ENCODE measurements around the gene OSBPL3. TPM values are rescaled to one million over a fixed set of nuclear protein-coding genes. Genes with fewer than 3 reads are reported as not detected.

Gene OSBPL3
- total and polyA plus RNA-seq, 8 donors, result 2.0 to 25.0 (median 9.9) TPM

DNA sequence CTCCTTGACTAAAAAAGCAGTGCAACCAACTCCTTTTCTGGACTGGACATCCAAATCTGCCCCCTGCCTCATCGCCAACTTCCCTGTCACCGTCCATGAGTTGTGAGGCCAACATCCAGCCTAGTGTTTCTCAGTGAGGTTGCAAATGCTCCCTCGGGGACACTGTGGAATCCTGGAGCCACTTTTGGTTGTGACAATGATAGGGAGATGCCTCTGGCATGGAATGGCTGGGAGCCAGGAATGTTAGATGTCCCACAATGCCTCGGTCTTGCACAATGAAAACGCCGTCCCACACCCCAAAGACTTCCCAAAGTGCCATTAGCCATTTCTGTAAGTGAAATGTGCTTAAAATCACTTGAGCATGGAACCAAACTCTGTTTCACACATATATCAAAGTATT, 105.2 kb downstream of the OSBPL3 start:
- 84 to 97% (median 91%) methylated on average over 6 of the region's 6 CpGs for WGBS, 5 donors
- no peak for TF ChIP-seq POLR2A (IDR thresholded peaks at IDR 0.05)
- TF ChIP-seq POLR2AphosphoS5 (IDR thresholded peaks at IDR 0.05), result no peak
- TF ChIP-seq, protein P1, sequence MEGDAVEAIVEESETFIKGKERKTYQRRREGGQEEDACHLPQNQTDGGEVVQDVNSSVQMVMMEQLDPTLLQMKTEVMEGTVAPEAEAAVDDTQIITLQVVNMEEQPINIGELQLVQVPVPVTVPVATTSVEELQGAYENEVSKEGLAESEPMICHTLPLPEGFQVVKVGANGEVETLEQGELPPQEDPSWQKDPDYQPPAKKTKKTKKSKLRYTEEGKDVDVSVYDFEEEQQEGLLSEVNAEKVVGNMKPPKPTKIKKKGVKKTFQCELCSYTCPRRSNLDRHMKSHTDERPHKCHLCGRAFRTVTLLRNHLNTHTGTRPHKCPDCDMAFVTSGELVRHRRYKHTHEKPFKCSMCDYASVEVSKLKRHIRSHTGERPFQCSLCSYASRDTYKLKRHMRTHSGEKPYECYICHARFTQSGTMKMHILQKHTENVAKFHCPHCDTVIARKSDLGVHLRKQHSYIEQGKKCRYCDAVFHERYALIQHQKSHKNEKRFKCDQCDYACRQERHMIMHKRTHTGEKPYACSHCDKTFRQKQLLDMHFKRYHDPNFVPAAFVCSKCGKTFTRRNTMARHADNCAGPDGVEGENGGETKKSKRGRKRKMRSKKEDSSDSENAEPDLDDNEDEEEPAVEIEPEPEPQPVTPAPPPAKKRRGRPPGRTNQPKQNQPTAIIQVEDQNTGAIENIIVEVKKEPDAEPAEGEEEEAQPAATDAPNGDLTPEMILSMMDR (IDR thresholded peaks at IDR 0.05), result no peak
- TF ChIP-seq EP300 (IDR thresholded peaks at IDR 0.05), result no peak

DNA sequence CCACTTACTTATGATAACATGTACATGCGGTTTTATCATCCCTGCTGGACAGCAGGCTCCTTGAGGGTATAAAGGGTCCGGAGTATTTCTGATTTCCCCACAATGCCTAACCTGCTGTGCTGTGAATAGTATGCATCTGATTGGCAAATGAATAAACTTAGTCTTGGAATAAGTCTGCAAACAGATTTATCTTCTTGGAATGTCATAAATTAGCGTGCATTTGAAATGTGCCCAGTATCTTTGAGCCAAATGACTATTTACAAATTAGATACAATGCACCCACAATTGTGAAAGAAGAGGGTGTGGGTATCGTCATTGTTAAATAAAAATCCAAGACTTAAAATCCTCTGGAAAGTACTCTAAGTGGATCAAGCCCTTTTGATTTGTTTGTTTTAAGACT, 106.0 kb downstream of the OSBPL3 start:
- intact Hi-C loops (cut with DNase I; ENCODE audit: low total_unique reads), result no loop called here

More for the DNA sequence above, 105.2 kb downstream of the OSBPL3 start:
- no peak for DNase-seq
- Histone ChIP-seq H3K27ac (no peak overlapping the region), H3K4me3 (no peak overlapping the region), H3K27me3 (no peaks in the 10 kb centered on the region), H3K4me1 (no peaks in the 10 kb centered on the region), H3K9me3 (no peaks in the 10 kb centered on the region), H3K36me3 (peaks cover 0 to 9% (median 3%) of the 10 kb centered on the region in 4 donors)
- intact Hi-C loops (cut with DNase I; ENCODE audit: low total_unique reads), result no loop called here

DNA sequence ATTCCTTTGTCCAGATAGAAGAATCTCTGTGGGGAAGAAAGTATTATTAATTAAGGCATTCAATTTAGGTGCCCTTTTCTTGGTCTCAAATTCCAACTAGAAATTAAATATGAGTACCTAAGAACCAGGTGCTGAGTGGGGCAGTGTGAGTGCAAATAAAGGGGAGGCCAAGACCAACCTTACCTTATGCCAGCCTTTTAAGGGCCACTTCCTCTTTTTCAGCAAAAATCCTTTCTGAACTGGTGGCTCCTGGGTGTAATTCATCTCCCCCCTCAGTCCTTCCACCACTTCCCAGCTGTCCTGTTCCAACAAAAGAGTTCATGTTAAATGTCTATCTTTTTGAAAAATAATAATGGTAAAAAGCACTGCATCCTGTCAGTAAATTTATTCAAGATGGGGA, 108.2 kb downstream of the OSBPL3 start:
- no peaks in the 10 kb centered on the region for H3K9me3 ChIP-seq
- TF ChIP-seq EP300 (IDR thresholded peaks at IDR 0.05) (no peak), POLR2AphosphoS5 (IDR thresholded peaks at IDR 0.05) (no peak), POLR2A (IDR thresholded peaks at IDR 0.05) (no peak)
- TF ChIP-seq, protein P1 (IDR thresholded peaks at IDR 0.05), result no peak
- peaks cover 0 to 9% (median 3%) of the 10 kb centered on the region in 4 donors for H3K36me3 ChIP-seq
- H3K4me3 ChIP-seq, result no peak overlapping the region
- intact Hi-C loops (cut with DNase I; ENCODE audit: low total_unique reads), result no loop called here
- no peak overlapping the region for H3K27ac ChIP-seq
- H3K4me1 ChIP-seq, result no peaks in the 10 kb centered on the region
- no peaks in the 10 kb centered on the region for H3K27me3 ChIP-seq
- no peak for DNase-seq

More for the DNA sequence above, 106.0 kb downstream of the OSBPL3 start:
- no peak for TF ChIP-seq EP300 (IDR thresholded peaks at IDR 0.05)
- no peak for TF ChIP-seq POLR2AphosphoS5 (IDR thresholded peaks at IDR 0.05)
- no peak for TF ChIP-seq POLR2A (IDR thresholded peaks at IDR 0.05)
- TF ChIP-seq, protein P1 (IDR thresholded peaks at IDR 0.05), result no peak
- Histone ChIP-seq H3K36me3 (peaks cover 0 to 9% (median 3%) of the 10 kb centered on the region in 4 donors), H3K9me3 (no peaks in the 10 kb centered on the region), H3K27me3 (no peaks in the 10 kb centered on the region), H3K4me3 (no peak overlapping the region), H3K4me1 (no peaks in the 10 kb centered on the region), H3K27ac (no peak overlapping the region)
- DNase-seq, result no peak
- WGBS, 5 donors, result 42 to 59% (median 56%) methylated on average over 4 of the region's 4 CpGs

DNA sequence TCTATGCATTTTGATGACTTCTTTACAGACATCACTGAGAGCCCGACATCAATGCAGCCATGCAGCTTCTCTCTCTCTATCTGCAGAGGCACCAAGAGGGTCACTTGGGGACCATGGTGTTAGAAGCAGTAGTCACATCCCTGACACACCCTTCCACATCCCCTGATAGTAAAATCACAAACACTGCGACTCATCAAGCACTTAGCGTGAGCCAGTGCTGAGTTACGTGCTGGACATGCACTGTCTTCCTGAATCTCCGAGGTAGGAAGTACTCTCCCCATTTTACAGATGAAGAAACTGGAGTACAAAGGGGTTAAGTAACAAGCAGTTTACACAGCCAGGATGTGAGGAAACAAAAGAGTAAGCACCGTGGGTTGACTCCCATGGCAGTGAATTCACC, 109.2 kb downstream of the OSBPL3 start:
- intact Hi-C loops (cut with DNase I; ENCODE audit: low total_unique reads), result no loop called here
- DNase-seq, result no peak
- H3K9me3 ChIP-seq, result no peaks in the 10 kb centered on the region
- TF ChIP-seq POLR2A (IDR thresholded peaks at IDR 0.05) (no peak), POLR2AphosphoS5 (IDR thresholded peaks at IDR 0.05) (no peak), EP300 (IDR thresholded peaks at IDR 0.05) (no peak)
- TF ChIP-seq, protein P1 (IDR thresholded peaks at IDR 0.05), result no peak
- WGBS, 5 donors, result 78 to 90% (median 87%) methylated on average over 6 of the region's 6 CpGs
- H3K27me3 ChIP-seq, result no peaks in the 10 kb centered on the region
- H3K4me3 ChIP-seq, result no peak overlapping the region
- H3K27ac ChIP-seq, result no peak overlapping the region
- peaks cover 0 to 11% (median 5%) of the 10 kb centered on the region in 4 donors for H3K36me3 ChIP-seq
- H3K4me1 ChIP-seq, result no peaks in the 10 kb centered on the region
